Activated CD4-positive, alpha-beta T cell treated with anti-CD3 and anti-CD28 coated beads for 4 hours (primary cell): Measurements from ENCODE around the gene DNPH1.

Experiments
- DNase-seq, 2 donors: peaks; one replicate each; pipeline ENCODE4 v3.0.0-alpha.2; 2020

DNPH1 gene

DNA sequence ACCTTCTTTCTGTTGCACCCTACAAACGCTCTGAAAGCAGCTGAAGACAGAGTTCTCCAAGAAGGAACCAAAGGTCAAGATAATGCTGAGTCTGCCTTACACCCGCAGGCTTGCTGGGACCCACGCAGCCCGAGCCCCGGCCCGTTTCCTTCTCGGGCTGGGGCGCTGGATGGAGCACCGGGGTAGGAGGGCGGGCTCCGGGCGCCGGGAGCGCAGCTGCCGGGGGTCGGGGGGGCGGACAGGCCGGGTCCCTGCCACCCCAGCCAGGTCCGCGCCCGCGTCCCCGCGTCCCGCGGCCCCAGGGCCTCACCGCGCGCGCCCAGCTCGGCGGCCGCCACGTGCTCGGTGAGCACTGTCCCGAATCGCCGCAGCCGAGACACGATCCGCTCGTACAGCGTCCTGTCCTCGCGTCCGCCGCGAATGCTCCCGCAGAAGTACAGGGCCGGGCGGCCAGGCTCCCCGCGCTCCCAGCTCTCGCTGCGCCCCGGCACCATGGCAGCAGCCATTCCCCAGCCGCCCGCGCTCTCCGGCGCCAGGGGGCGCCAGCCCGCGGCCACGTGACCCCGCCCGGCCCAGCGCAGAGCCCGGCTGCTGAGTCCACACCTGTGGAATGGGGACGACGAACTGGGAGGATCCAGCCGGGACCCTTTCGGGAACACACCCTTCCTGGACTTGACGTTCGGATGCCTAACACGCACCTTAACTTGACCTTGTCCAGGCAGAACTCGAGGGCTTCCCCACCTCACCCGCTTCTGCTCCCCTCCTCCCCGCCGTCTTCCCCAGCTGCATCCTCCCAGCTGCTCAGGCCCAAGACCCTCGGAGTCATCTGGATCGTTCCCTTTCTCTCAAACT, at the start of gene DNPH1:
Gene DNPH1, minus strand, starts transcription at position 531 of the 852 bp plus-strand sequence. Its CDS starts 25 bp downstream, at position 506.
- peak; percentile 78 to 79 for DNase-seq

DNA sequence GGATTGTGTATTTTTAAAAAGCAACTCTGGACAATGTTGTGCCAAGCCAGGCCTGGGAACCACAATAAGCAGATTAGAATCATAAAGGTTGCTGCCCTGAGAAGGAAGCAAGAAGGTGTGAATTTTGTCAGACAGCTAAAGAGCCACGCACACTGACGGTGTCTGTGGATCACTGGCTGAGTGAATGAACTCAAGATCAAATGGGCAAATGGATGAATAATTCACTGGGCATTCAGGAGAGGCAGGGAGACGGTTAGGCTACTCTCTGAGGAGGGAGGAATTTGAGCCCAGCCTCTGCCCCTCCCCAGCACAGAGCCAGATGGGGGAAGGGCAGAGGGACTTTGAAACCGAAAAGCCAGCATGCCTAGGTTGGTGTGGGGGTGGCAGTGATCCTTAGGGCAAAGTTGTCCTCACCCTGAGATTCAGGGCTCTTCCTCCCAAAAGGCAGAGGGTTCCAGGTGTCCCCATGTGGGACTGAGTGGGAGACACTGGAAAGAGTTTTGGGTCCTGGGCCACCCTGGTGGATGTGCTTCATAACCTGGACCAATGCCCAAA, 49.3 kb upstream of the DNPH1 start:
- no peak for DNase-seq

GRCh38 chr6:43277643-43278523, 48.6 kb upstream of the DNPH1 start:
- DNase-seq, result no peak

GRCh38 chr6:43277306-43277642, 48.0 kb upstream of the DNPH1 start:
- DNase-seq, result no peak

DNA sequence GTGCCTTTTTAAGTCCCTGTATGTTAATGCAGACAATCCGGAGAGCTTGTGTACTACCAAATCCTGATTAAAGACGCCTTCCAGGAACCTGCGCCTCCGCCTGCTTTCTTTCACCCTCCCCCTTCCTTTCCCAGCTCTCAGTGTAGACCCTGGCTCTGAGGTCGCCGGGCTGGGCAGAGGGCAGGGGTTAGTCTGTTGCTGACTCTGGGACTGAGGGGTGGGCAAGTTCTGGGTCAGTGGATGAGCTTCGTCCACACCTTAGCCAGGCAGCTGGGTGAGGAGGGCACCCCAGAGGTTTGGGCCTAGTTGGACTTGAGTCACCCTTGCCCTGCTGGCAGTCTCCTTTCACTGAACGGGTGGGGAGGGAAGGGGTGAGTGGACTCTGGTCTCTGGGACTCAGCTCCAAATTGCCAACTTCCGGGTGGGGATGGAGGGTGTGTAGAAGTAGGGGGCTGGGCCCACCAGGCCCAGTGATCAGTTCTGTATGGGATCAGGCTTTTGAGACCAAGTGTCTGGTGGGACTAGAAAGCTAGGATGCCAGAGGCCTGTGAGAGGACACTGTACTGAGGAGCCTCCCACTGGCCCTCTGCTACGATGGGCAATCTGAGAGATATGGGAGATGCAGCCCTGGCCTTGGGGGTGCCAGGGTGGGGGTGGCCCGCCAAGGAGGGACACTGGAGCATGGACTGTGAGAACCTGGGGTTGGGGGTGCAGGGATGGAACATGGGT, 47.5 kb upstream of the DNPH1 start:
- DNase-seq, result no peak

DNA sequence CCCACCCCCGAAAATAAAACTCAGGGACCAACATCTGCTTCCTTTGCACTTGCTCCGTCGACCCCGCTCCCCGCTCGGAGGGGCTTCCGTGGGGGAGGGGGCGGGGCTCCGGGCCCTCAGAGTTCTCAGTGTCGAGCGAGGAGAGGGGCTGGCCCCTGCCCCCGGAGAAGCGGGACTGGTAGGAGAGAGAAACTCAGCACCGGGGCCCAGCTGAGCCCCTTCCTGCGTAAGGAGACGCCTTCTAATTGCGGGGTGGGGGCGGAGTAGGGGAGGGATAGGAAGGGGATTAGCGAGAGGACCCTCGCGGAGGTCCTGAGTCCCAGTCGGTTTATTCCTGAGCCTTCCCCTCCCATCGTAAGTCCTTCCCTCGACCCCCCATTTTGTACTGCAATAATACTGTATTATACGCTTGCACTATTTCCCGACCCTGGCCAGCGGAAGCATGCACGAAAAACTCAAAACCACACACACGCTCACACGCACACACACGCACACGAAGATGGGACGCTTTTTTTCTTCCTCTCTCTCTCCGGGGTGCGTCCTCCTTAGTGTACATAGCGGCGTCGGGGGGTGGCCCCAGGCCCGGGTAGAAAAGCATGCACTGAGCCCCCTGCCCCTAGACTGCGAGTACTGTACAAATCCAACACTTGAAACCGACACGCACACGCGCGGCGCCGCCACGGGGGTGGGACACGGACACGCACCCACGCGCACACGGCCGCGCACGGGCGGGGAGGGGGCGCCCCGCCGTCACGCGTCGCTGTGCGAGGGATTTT, 46.7 kb upstream of the DNPH1 start:
- peak; percentile 12 to 17 for DNase-seq

- DNase-seq, result peak; percentile 29 to 39
Observed at GRCh38 chr6:43274916-43275597, 45.8 kb upstream of the DNPH1 start.

GRCh38 chr6:43274127-43274915, 45.0 kb upstream of the DNPH1 start:
- DNase-seq, result no peak

GRCh38 chr6:43273707-43274106, 44.4 kb upstream of the DNPH1 start:
- no peak for DNase-seq

- no peak for DNase-seq
Observed at GRCh38 chr6:43271944-43272343, 42.7 kb upstream of the DNPH1 start.

DNA sequence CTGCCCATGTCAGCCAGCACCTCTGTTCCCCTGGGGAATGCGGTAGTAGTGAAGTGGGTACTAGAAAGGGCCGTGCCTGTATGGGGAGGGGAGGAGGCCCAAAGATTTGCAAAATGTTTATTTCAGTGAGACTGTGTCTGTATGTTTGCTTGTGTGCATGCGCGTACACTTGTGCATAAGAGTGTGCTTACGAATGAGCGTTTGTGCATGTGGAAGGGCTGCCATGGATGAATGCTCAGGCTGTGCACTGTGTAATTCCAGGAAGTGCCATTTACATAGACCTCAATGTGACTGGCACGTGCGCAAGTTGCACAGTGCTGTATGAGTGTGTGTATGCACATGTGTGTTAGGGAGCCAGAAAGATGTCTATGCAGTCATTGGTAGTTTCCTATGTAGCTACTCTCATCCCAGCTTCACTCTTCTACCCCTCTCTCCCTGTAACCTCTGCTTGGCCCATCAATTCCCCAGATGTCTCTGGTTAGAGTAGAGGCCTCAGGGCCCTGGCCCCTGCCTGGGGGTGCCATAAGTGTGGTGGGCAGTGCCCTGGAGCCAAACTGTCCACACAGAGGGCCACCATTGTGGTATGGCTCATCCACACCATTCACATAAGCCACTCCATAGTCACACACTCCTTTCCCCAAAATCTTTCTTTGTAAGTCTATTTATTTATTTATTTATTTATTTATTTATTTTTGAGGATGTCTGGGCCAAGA, 42.0 kb upstream of the DNPH1 start:
- DNase-seq, result no peak

DNA sequence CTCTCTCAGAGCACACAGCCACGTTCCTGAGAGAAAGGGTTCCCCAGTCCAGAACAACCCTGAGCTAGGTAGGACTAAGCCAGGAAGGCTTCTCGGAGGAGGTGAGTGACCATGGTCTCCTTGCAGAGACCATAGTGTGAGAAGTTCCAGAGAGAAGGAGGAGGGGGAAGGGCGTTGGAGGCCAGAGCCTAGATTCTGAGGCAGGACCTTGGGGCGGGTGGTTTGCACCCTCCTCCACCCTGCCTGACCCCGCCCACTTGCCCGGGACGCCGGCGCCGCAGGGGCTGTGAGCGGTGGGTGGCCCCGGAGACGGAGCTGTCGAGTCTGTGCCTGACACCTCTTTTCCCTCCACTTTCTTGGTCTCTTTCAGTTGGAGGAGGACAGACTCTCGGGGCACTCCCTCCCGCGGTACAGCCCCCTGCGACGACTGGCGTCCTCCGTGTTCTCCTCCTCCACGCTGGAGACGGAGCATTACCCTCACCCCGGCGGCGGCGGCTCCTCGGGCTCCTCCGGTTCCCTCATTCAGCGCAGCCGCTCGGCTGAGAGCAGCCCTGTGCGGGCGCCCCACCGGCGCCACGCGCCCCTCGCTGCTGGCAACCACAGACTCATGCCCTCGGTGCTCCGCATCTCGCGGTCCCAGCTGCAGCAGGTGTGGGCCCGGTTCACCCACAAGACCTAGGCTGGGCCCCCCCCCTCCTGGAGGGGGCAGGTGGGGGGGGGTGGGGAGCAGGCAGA, 40.2 kb upstream of the DNPH1 start:
- peak; percentile 44 to 50 for DNase-seq

DNA sequence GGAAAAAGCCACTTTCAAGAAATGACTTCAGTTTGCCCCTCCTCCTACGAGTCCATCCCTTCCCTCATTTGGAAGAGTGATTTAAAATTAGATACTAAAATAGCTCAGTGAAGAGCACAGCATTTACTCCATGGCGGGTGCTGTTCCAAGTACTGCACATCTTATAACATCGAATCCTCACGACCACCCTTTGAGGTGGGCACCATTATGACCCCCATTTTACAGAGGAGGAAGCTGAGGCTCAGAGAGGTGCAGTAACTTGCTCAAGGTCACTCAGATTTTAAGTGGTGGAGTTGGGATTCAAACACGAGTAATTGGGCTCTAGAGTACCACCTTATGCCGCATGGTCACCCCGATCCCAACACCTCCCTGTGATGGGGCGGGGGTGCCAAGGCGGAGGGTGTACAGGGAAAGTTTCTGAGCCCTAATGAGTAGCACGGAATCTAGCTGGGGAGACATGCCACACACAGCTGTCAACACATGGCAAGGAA, 39.5 kb upstream of the DNPH1 start:
- DNase-seq, result no peak

DNA sequence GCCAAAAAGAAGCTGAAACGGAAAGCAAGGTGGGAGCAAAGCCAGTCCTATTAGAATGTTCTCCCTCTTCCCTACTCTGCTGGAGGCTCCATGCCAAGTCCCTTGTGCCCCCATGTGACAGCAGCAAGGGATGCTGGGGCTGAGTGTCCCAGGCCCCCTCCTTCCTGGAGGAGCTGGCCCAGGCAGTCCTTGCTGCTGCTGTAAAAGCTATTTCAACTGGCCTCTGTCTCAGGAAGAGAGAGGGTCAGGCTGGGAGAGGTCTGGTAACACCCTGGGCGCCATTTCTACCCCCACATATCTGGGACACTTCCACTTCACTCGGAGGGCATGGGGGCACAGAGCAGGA, 39.0 kb upstream of the DNPH1 start:
- no peak for DNase-seq

GRCh38 chr6:43267619-43268354, 38.5 kb upstream of the DNPH1 start:
- DNase-seq, result no peak

- no peak for DNase-seq
Observed at GRCh38 chr6:43265564-43265963, 36.3 kb upstream of the DNPH1 start.

DNA sequence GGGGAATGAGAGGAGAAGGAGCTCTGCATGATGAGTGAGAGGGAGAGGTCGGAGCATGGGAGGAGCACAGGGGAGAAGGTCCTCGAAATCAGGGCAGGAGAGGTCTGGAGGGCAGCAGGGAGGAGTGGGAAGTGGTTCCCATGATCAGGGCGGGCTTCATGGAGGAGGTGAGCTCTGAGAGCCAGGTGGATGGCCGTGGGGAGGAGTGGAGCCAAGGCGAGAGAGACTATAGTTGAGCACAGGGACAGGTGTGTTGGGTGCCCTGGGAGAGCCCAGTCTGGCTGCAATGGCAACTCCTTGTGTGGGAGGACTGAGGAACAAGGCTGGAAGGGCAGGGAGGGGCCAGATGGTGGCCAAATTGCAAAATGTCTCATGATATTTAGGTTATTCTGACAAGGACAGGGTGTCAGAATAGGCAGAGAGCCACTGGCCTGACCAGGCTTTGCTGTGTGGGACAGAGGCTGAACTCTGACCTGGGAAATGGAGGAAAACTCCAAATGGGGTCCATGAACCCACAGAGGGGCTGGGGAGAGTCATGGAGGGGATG, 35.4 kb upstream of the DNPH1 start:
- no peak for DNase-seq
